ENCODE results near the gene UNC79. TPM values are rescaled to one million over a fixed set of nuclear protein-coding genes. Genes with fewer than 3 reads are reported as not detected.

UNC79 gene
- not detected in 2 replicates for total RNA-seq

DNA sequence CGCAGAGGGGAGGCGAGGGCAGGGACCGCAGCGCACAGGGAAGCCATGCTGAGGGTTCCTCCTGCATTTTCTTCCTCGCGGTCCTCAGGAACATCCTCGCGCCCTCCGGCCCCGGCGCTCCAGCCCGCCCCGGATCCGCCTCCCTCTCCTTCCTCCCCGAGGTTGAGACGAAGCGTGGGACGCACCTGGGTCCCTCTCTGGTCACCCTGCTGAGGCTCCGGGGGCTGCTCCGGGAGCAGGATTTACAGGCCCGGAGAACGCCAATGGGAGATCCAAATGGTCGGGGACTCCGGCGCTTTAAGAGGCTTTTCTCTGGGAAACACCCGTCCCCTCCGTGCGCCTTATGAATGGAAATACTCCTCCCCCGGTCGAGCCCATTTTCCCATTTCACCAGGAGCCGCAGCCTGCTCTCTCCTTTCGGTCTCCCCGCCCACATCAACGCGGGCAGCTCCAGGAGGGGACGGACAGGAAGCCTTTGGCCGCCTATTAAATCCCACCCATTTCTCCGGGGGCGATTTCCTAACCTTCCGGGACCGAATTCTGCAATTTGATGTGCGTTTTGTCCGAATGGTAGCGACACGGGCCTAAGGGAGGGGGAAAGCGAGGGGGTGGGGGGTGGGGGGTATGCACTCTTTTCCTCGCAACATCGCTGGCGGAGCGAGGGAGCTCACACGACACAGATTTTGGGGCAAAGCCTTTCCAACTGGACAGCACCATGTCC lies at the start of gene UNC79:
TSS of gene UNC79 (plus strand) at position 625 of the 721 bp plus-strand sequence. CDS start at position 716, 91 bp downstream.

Other genes starting within 250 kb of the UNC79 start
- gene MOAP1, start 246.0 kb upstream of the UNC79 start, total RNA-seq, result 7.6 and 19.7 TPM in 2 replicates
- 5.4 and 9.8 TPM in 2 replicates for gene LYSET, start 245.6 kb upstream of the UNC79 start, total RNA-seq
- 12.2 and 19.2 TPM in 2 replicates for gene GON7, start 223.9 kb upstream of the UNC79 start, total RNA-seq
- 25.2 and 33.3 TPM in 2 replicates for gene UBR7, start 223.7 kb upstream of the UNC79 start, total RNA-seq
- 12.9 and 17.7 TPM in 2 replicates for gene BTBD7, start 97.9 kb upstream of the UNC79 start, total RNA-seq
- gene COX8C, start 83.8 kb upstream of the UNC79 start, total RNA-seq, result not detected in 2 replicates